Measurements from ENCODE around the gene CCDC33. TPM values are rescaled to one million over a fixed set of nuclear protein-coding genes. Genes with fewer than 3 reads are reported as not detected.

The CCDC33 gene
- total and polyA plus RNA-seq, 2 donors (not counting 3 experiments of a cell fraction or from before 2014, with no cell fraction given): not detected

- intact Hi-C loops (cut with micrococcal nuclease) (no loop called here), dilution Hi-C loops (cut with MboI; ENCODE audit: extremely low pct_ligation_motif_present, low sequenced_read_pairs) (no loop called here)
- Histone ChIP-seq H3K9me1 (replicated peaks; ENCODE audit: control insufficient read depth, extremely low read depth, insufficient read depth, low read length) (no peaks in the 10 kb centered on the region), H3K4me2 (ENCODE audit: insufficient read depth, low read length) (no peak overlapping the region), H3K4me1 (ENCODE audit: control insufficient read depth, extremely low read depth, insufficient read depth, low read length) (no peaks in the 10 kb centered on the region), H3K79me2 (ENCODE audit: control insufficient read depth, insufficient read depth, low read length) (no peaks in the 10 kb centered on the region), H3K9me3 (replicated peaks; ENCODE audit: control insufficient read depth, insufficient read depth, low read length) (no peaks in the 10 kb centered on the region), H3K4me3 (replicated peaks in 1 of 3; ENCODE audit: insufficient read depth in 1 of 3, low read depth in 1 of 3, low read length in 3 of 3) (no peak overlapping the region), H3K9ac (replicated peaks; ENCODE audit: extremely low read depth, insufficient read depth, low read length) (no peak overlapping the region), H4K20me1 (replicated peaks; ENCODE audit: control insufficient read depth, extremely low read depth, insufficient read depth, low read length) (no peaks in the 10 kb centered on the region), H2AFZ (ENCODE audit: low read depth, low read length) (no peak overlapping the region), H3K27me3 (ENCODE audit: control insufficient read depth in 2 of 2, insufficient read depth in 2 of 2, low read length in 2 of 2) (peaks cover 0 to 5% of the 10 kb centered on the region in 2 experiments), H3K27ac (ENCODE audit: insufficient read depth, low read depth, low read length) (no peak overlapping the region), H3K36me3 (ENCODE audit: control insufficient read depth in 2 of 2, extremely low read depth in 1 of 2, insufficient read depth in 2 of 2, low read length in 2 of 2) (no peaks in the 10 kb centered on the region)
- DNase-seq (ENCODE audit: low read depth, low spot score) (no peak), FAIRE-seq (no peak)
- ChIA-PET CTCF (no interaction called here), POLR2A (no interaction called here)
- no peak for TF ChIP-seq EZH2 (IDR thresholded peaks at IDR 0.05; ENCODE audit: borderline replicate concordance, low read depth, low read length, severe bottlenecking)
- TF ChIP-seq MAX (IDR thresholded peaks at IDR 0.05; ENCODE audit: insufficient read depth, insufficient read length): no peak
- TF ChIP-seq GATA2 (IDR thresholded peaks at IDR 0.05; ENCODE audit: insufficient read depth, insufficient read length, low read depth, low read length): no peak
- TF ChIP-seq CTCF (IDR thresholded peaks at IDR 0.05; ENCODE audit: extremely low read depth in 1 of 2, insufficient read depth in 1 of 2, low read depth in 1 of 2, low read length in 2 of 2): no peak
- no peak for TF ChIP-seq POLR2AphosphoS5 (IDR thresholded peaks at IDR 0.05; ENCODE audit: insufficient read depth, low read depth, low read length)
- no peak for TF ChIP-seq POLR2A (IDR thresholded peaks at IDR 0.05; ENCODE audit: low read depth, low read length)
- TF ChIP-seq MYC (IDR thresholded peaks at IDR 0.05; ENCODE audit: low read depth, low read length): no peak
- TF ChIP-seq FOS (IDR thresholded peaks at IDR 0.05; ENCODE audit: borderline replicate concordance, insufficient read depth, low read length): no peak
- no peak for TF ChIP-seq JUN (IDR thresholded peaks at IDR 0.05; ENCODE audit: borderline replicate concordance, insufficient read depth, insufficient read length, low read depth)
- BruUV-seq (replicated peaks): no TSS peak
These were observed 42.1 kb downstream of the CCDC33 start for GRCh38 chr15:74278207-74278606.

Data from endothelial cell of umbilical vein (primary cell).